Posterior vena cava (tissue), 2 donors: ENCODE data around the gene BUD31. TPM values are rescaled to one million over a fixed set of nuclear protein-coding genes. Genes with fewer than 3 reads are reported as not detected.
"Not testable (repeated sequence)": the region's sequence is repeated elsewhere in the genome, so short reads cannot be mapped to it uniquely, and the experiment has no call there.

Experiments
- DNase-seq: peaks from one replicate; pipeline ENCODE4 v3.0.0-alpha.2; 2020; ENCODE audit warnings: low spot score
- intact Hi-C, 2 donors: fragments of 100-400 bp; cut with DNase I; formaldehyde crosslinking; loops; one replicate each; pipeline versions ENCODE4 v1.14.1 to v1.14.2; 2022 to 2023
- total RNA-seq, 2 donors: library from RNA; stranded (reverse); fragmentation: NEBNext Ultra II Directional; extraction: Animal tissue kit (Norgen Biotek cat#: 25700); gene quantifications; one replicate each; pipeline ENCODE4 v1.2.1, GENCODE V29; 2021
- donor health status: DM: yes; HTN: yes; CAD: no.
- donor health status: DM: yes; HTN: yes; CAD: no.

BUD31 gene
- total RNA-seq, 2 donors from 2014 or later = 48.2 to 57.1 TPM

GRCh38 chr7:99396418-99397296 is 12.1 kb upstream of the BUD31 start:
- intact Hi-C loops = no loop called here

GRCh38 chr7:99397297-99397983 is 11.3 kb upstream of the BUD31 start:
- no peak for DNase-seq
- intact Hi-C loops = no loop called here

More at GRCh38 chr7:99396418-99397296, 12.1 kb upstream of the BUD31 start:
- no peak for DNase-seq

GRCh38 chr7:99398891-99399445 is 9.8 kb upstream of the BUD31 start:
- intact Hi-C loops = no loop called here
- no peak for DNase-seq

GRCh38 chr7:99399597-99399996 is 9.2 kb upstream of the BUD31 start:
- intact Hi-C loops = no loop called here
- no peak for DNase-seq

- no peak for DNase-seq
- intact Hi-C loops = no loop called here
Observed at GRCh38 chr7:99402854-99403253, 5.9 kb upstream of the BUD31 start.

GRCh38 chr7:99403764-99404163 is 5.0 kb upstream of the BUD31 start:
- intact Hi-C loops = no loop called here

GRCh38 chr7:99404235-99404976 is 4.4 kb upstream of the BUD31 start:
- intact Hi-C loops = no loop called here
- DNase-seq = no peak

More at GRCh38 chr7:99403764-99404163, 5.0 kb upstream of the BUD31 start:
- DNase-seq = no peak

GRCh38 chr7:99404977-99405320 is 3.8 kb upstream of the BUD31 start:
- intact Hi-C loops = loop anchor here in 1 of 2 donors (5.0 kb wide), 1 partner anchor 47 kb away; no protein-coding TSS in a partner anchor

GRCh38 chr7:99406557-99406956 is 2.2 kb upstream of the BUD31 start:
- intact Hi-C loops = loop anchor here in 1 of 2 donors (5.0 kb wide), 1 partner anchor 46 kb away; no protein-coding TSS in a partner anchor

More at GRCh38 chr7:99404977-99405320, 3.8 kb upstream of the BUD31 start:
- DNase-seq = no peak

GRCh38 chr7:99407872-99408378 is 844 bp upstream of the BUD31 start:
- DNase-seq = peak; percentile 95
- intact Hi-C loops = loop anchor here in 1 of 2 donors (5.0 kb wide), 1 partner anchor 44 kb away; no protein-coding TSS in a partner anchor

More at GRCh38 chr7:99406557-99406956, 2.2 kb upstream of the BUD31 start:
- DNase-seq = no peak

GRCh38 chr7:99409192-99409572 is 413 bp downstream of the BUD31 start:
- intact Hi-C loops = loop anchor here in 1 of 2 donors (5.0 kb wide), 1 partner anchor 43 kb away; no protein-coding TSS in a partner anchor
- DNase-seq = no peak

- intact Hi-C loops = loop anchor here in 1 of 2 donors (5.0 kb wide), 1 partner anchor 42 kb away; no protein-coding TSS in a partner anchor
- DNase-seq = no peak
Observed at GRCh38 chr7:99409806-99410205, 1.0 kb downstream of the BUD31 start.

GRCh38 chr7:99410635-99411034 is 1.9 kb downstream of the BUD31 start:
- intact Hi-C loops = no loop called here
- DNase-seq = no peak

- peak; percentile 92 for DNase-seq
- intact Hi-C loops = not testable (repeated sequence)
Observed at GRCh38 chr7:99415513-99416127, 6.9 kb downstream of the BUD31 start.

GRCh38 chr7:99418260-99418659 is 9.5 kb downstream of the BUD31 start:
- no peak for DNase-seq
- intact Hi-C loops = no loop called here

- intact Hi-C loops = loop anchor here in 1 of 2 donors (10.0 kb wide), 1 partner anchor 1945 kb away; no protein-coding TSS in a partner anchor
- DNase-seq = no peak
Observed at GRCh38 chr7:99419323-99420021, 10.7 kb downstream of the BUD31 start.

- intact Hi-C loops = loop anchor here in 1 of 2 donors (10.0 kb wide), 1 partner anchor 1945 kb away; no protein-coding TSS in a partner anchor
- no peak for DNase-seq
Observed at GRCh38 chr7:99420213-99420612, 11.4 kb downstream of the BUD31 start.

- intact Hi-C loops = loop anchor here in 1 of 2 donors (10.0 kb wide), 1 partner anchor 1946 kb away; no protein-coding TSS in a partner anchor
- no peak for DNase-seq
Observed at GRCh38 chr7:99420986-99421385, 12.2 kb downstream of the BUD31 start.
